Right atrium auricular region (tissue), 2 donors: Measurements from ENCODE around the gene SMCR8. TPM values are rescaled to one million over a fixed set of nuclear protein-coding genes. Genes with fewer than 3 reads are reported as not detected.

Source experiments
- DNase-seq: peaks from one replicate; pipeline ENCODE4 v3.0.0-alpha.2; 2019; ENCODE audit warnings: low spot score
- H3K27ac ChIP-seq, 2 donors: fragments of 200-600 bp; sonication (generic); 1 replicate in 1 of 2; 2 replicates in 1 of 2; pipeline ENCODE4 v1.5.1; 2016 to 2019
- H3K27me3 ChIP-seq, 2 donors: fragments of 200-600 bp; sonication (generic); one replicate each; pipeline versions ENCODE4 v1.5.1 to v1.6.0; 2017 to 2019
- H3K36me3 ChIP-seq: fragments of 200-600 bp; sonication (generic); one replicate; pipeline ENCODE4 v1.5.1; 2016
- H3K4me1 ChIP-seq, 2 donors: fragments of 200-600 bp; sonication (generic); one replicate each; pipeline versions ENCODE4 v1.5.1 to v1.6.0; 2017 to 2019
- H3K4me3 ChIP-seq, 2 donors: fragments of 200-600 bp; sonication (generic); 1 replicate in 1 of 2; 2 replicates in 1 of 2; pipeline ENCODE4 v1.5.1; 2017 to 2019; ENCODE audit warnings: mild to moderate bottlenecking in 1 of 2, moderate library complexity in 1 of 2
- H3K9me3 ChIP-seq, 2 donors: fragments of 200-600 bp; sonication (generic); one replicate each; pipeline ENCODE4 v1.5.1; 2019
- CTCF ChIP-seq, 2 donors: fragments of 200-600 bp; sonication (generic); IDR thresholded peaks; one replicate each; pipeline ENCODE4 v1.5.1; 2019; ENCODE audit warnings: antibody characterized with exemption in 2 of 2
- total RNA-seq, 2 donors: library from RNA; depleted of rRNA; stranded (reverse); fragments of >200 nt; gene quantifications; one replicate each; pipeline ENCODE4 v1.1.0, GENCODE V29; 2016

SMCR8 gene
- total RNA-seq, 2 donors from 2014 or later: 11.1 to 11.4 TPM

- TF ChIP-seq CTCF (IDR thresholded peaks at IDR 0.05): no peak
- peak overlapping the region; percentile 87 to 89 for H3K27ac ChIP-seq
- H3K27me3 ChIP-seq: no peaks in the 10 kb centered on the region
- peak overlapping the region; percentile 70 to 90 for H3K4me3 ChIP-seq
- peaks cover 5% of the 10 kb centered on the region for H3K36me3 ChIP-seq
- DNase-seq: no peak
- peaks cover 0 to 72% of the 10 kb centered on the region in 2 donors for H3K4me1 ChIP-seq
- no peaks in the 10 kb centered on the region for H3K9me3 ChIP-seq
Observed at GRCh38 chr17:18315562-18315922, 449 bp downstream of the SMCR8 start.

- H3K9me3 ChIP-seq: no peaks in the 10 kb centered on the region
- no peaks in the 10 kb centered on the region for H3K27me3 ChIP-seq
- peak overlapping the region; percentile 70 to 90 for H3K4me3 ChIP-seq
- no peak for TF ChIP-seq CTCF (IDR thresholded peaks at IDR 0.05)
- no peak for DNase-seq
- peaks cover 5% of the 10 kb centered on the region for H3K36me3 ChIP-seq
- H3K4me1 ChIP-seq: peaks cover 0 to 77% of the 10 kb centered on the region in 2 donors
- peak overlapping the region in 1 of 2 donors; percentile 87 for H3K27ac ChIP-seq
Observed at GRCh38 chr17:18315961-18316360, 868 bp downstream of the SMCR8 start.

- no peak for DNase-seq
- no peak overlapping the region for H3K27ac ChIP-seq
- no peak for TF ChIP-seq CTCF (IDR thresholded peaks at IDR 0.05)
- no peak overlapping the region for H3K4me3 ChIP-seq
- H3K4me1 ChIP-seq: peaks cover 0 to 73% of the 10 kb centered on the region in 2 donors
- no peaks in the 10 kb centered on the region for H3K27me3 ChIP-seq
- peaks cover 13% of the 10 kb centered on the region for H3K36me3 ChIP-seq
- H3K9me3 ChIP-seq: no peaks in the 10 kb centered on the region
Observed at GRCh38 chr17:18318117-18318516, 3.0 kb downstream of the SMCR8 start.

GRCh38 chr17:18318771-18319450 is 3.8 kb downstream of the SMCR8 start:
- H3K36me3 ChIP-seq: peaks cover 20% of the 10 kb centered on the region
- no peak for TF ChIP-seq CTCF (IDR thresholded peaks at IDR 0.05)
- H3K4me1 ChIP-seq: peaks cover 0 to 65% of the 10 kb centered on the region in 2 donors
- H3K27ac ChIP-seq: no peak overlapping the region
- H3K9me3 ChIP-seq: no peaks in the 10 kb centered on the region
- H3K4me3 ChIP-seq: no peak overlapping the region
- H3K27me3 ChIP-seq: no peaks in the 10 kb centered on the region
- DNase-seq: no peak

GRCh38 chr17:18319604-18320256 is 4.6 kb downstream of the SMCR8 start:
- no peak overlapping the region for H3K27ac ChIP-seq
- H3K36me3 ChIP-seq: peaks cover 29% of the 10 kb centered on the region
- H3K4me1 ChIP-seq: peaks cover 0 to 61% of the 10 kb centered on the region in 2 donors
- H3K4me3 ChIP-seq: no peak overlapping the region
- TF ChIP-seq CTCF (IDR thresholded peaks at IDR 0.05): peak in 1 of 2 donors; percentile 50
- DNase-seq: no peak
- H3K9me3 ChIP-seq: no peaks in the 10 kb centered on the region
- H3K27me3 ChIP-seq: no peaks in the 10 kb centered on the region
